Endothelial cell of umbilical vein (primary cell): ENCODE data around the gene PKN1. TPM values are rescaled to one million over a fixed set of nuclear protein-coding genes. Genes with fewer than 3 reads are reported as not detected.

ENCODE experiments used
- BruUV-seq: library from RNA; stranded (reverse); fragments of 400-500 nt; replicated peaks from 2 replicates; lab custom pipeline; 2021; lab: Mats Ljungman, UMichigan
- CTCF ChIA-PET: fragments of 300-600, 350-600 bp; sonication (Branson Sonifier 250); formaldehyde crosslinking; loops from one replicate; lab custom pipeline; 2021; ENCODE audit warnings: antibody characterized with exemption, inconsistent platforms; lab: Charles Lee
- POLR2A ChIA-PET: fragments of 300-600, 350-600 bp; sonication (Branson Sonifier 250); formaldehyde crosslinking; loops from one replicate; lab custom pipeline; 2021; ENCODE audit warnings: antibody characterized with exemption, inconsistent platforms; lab: Charles Lee
- DNase-seq: peaks from one replicate; pipeline ENCODE4 v3.0.0-alpha.2; 2011; ENCODE audit warnings: low read depth, low spot score
- FAIRE-seq: peaks from 2 replicates; lab custom pipeline; 2011; peaks lifted over from hg19 to GRCh38; lab: Jason Lieb, UNC
- H2AFZ ChIP-seq: 2 replicates; pipeline ENCODE4 v1.6.0; 2012; ENCODE audit warnings: low read depth, low read length, control low read depth, inconsistent platforms
- H3K27ac ChIP-seq: 2 replicates; pipeline ENCODE4 v1.5.1; 2011; ENCODE audit warnings: low read depth, mild to moderate bottlenecking, control low read depth, low read length, moderate library complexity; ENCODE audit not compliant: insufficient read depth
- H3K27me3 ChIP-seq, 2 experiments: 2 replicates each; pipeline versions ENCODE4 v1.6.0 to v1.6.1; 2011; ENCODE audit warnings: low read length in 2 of 2, mixed read lengths in 1 of 2; ENCODE audit not compliant: control insufficient read depth in 2 of 2, insufficient read depth in 2 of 2
- H3K36me3 ChIP-seq, 2 experiments: 2 replicates in 1 of 2; 3 replicates in 1 of 2; pipeline ENCODE4 v1.5.1; 2011; ENCODE audit warnings: low read length in 2 of 2, mild to moderate bottlenecking in 1 of 2, moderate library complexity in 1 of 2; ENCODE audit not compliant: control insufficient read depth in 2 of 2, insufficient read depth in 2 of 2; ENCODE audit errors: extremely low read depth in 1 of 2
- H3K4me1 ChIP-seq: 3 replicates; pipeline ENCODE4 v1.5.1; 2011; ENCODE audit warnings: mild to moderate bottlenecking, low read length; ENCODE audit not compliant: control insufficient read depth, insufficient read depth; ENCODE audit errors: extremely low read depth
- H3K4me2 ChIP-seq: 2 replicates; pipeline ENCODE4 v1.6.1; 2011; ENCODE audit warnings: low read length, control low read depth, mixed read lengths; ENCODE audit not compliant: insufficient read depth
- H3K4me3 ChIP-seq, 3 experiments: fragments of 200-600 bp in 1 of 3; sonication (generic), shearing (Covaris generic) in 1 of 3; replicated peaks in 1 of 3; 2 replicates each; pipeline ENCODE4 v1.5.1; 2011 to 2016; ENCODE audit warnings: control low read depth in 3 of 3, low read length in 3 of 3, mild to moderate bottlenecking in 2 of 3, inconsistent platforms in 1 of 3, low read depth in 1 of 3, moderate library complexity in 1 of 3; ENCODE audit not compliant: insufficient read depth in 1 of 3
- H3K79me2 ChIP-seq: 2 replicates; pipeline ENCODE4 v1.6.0; 2012; ENCODE audit warnings: low read length, inconsistent platforms; ENCODE audit not compliant: control insufficient read depth, insufficient read depth
- H3K9ac ChIP-seq: replicated peaks from 2 replicates; pipeline ENCODE3; 2011; ENCODE audit warnings: low read length, control low read depth; ENCODE audit not compliant: insufficient read depth; ENCODE audit errors: extremely low read depth
- H3K9me1 ChIP-seq: replicated peaks from 3 replicates; pipeline ENCODE4 v1.6.0; 2011; ENCODE audit warnings: mild to moderate bottlenecking, low read length; ENCODE audit not compliant: control insufficient read depth, insufficient read depth; ENCODE audit errors: extremely low read depth
- H3K9me3 ChIP-seq: replicated peaks from 2 replicates; pipeline ENCODE4 v1.5.1; 2012; ENCODE audit warnings: low read length, inconsistent platforms; ENCODE audit not compliant: control insufficient read depth, insufficient read depth
- H4K20me1 ChIP-seq: replicated peaks from 2 replicates; pipeline ENCODE3; 2011; ENCODE audit warnings: mild to moderate bottlenecking, low read length; ENCODE audit not compliant: control insufficient read depth, insufficient read depth; ENCODE audit errors: extremely low read depth
- EZH2 ChIP-seq: IDR thresholded peaks from 2 replicates; pipeline ENCODE4 v1.6.1; 2012; ENCODE audit warnings: borderline replicate concordance, low read depth, mild to moderate bottlenecking, moderate library complexity, low read length, inconsistent platforms; ENCODE audit not compliant: severe bottlenecking
- FOS ChIP-seq: IDR thresholded peaks from 2 replicates; pipeline ENCODE4 v1.6.1; 2011; ENCODE audit warnings: mild to moderate bottlenecking, low read length, moderate library complexity, borderline replicate concordance; ENCODE audit not compliant: insufficient read depth
- GATA2 ChIP-seq: IDR thresholded peaks from 2 replicates; pipeline ENCODE4 v1.7.0; 2011; ENCODE audit warnings: low read depth, mild to moderate bottlenecking, moderate library complexity, mixed read lengths, low read length; ENCODE audit not compliant: insufficient read length, insufficient read depth
- JUN ChIP-seq: IDR thresholded peaks from 2 replicates; pipeline ENCODE4 v1.6.1; 2011; ENCODE audit warnings: borderline replicate concordance, low read depth; ENCODE audit not compliant: insufficient read length, insufficient read depth
- MYC ChIP-seq: IDR thresholded peaks from one replicate; pipeline ENCODE4 v1.6.1; 2011; ENCODE audit warnings: mild to moderate bottlenecking, low read depth, low read length
- POLR2A ChIP-seq: IDR thresholded peaks from 2 replicates; pipeline ENCODE4 v1.6.1; 2012; ENCODE audit warnings: low read depth, mild to moderate bottlenecking, control low read depth, low read length
- POLR2AphosphoS5 ChIP-seq: IDR thresholded peaks from 2 replicates; pipeline ENCODE4 v1.6.1; 2012; ENCODE audit warnings: low read depth, mild to moderate bottlenecking, control low read depth, low read length, moderate library complexity; ENCODE audit not compliant: insufficient read depth
- dilution Hi-C: fragments of 300-500 bp; cut with MboI; formaldehyde crosslinking; loops from one replicate; pipeline ENCODE4 v1.15.0; 2019; ENCODE audit warnings: low sequenced_read_pairs; ENCODE audit not compliant: extremely low pct_ligation_motif_present
- intact Hi-C: fragments of 100-400 bp; cut with micrococcal nuclease; formaldehyde crosslinking; loops from one replicate; pipeline ENCODE4 v1.10.0; 2022
- polyA plus RNA-seq, 4 experiments: library from polyadenylated mRNA; depleted of rRNA in 3 of 4; stranded (reverse) in 3 of 4; unstranded in 1 of 4; fragments of >200 nt; gene quantifications; 2 replicates each; pipeline versions ENCODE4 v1.2.1 to v1.2.3, GENCODE V29; 2011 to 2012; ENCODE audit warnings: missing spikeins in 1 of 4
- total RNA-seq: library from RNA; stranded (reverse); gene quantifications from 2 replicates; pipeline ENCODE4 v1.2.3, GENCODE V29; 2021
- TF ChIP-seq, protein P1 (sequence below): IDR thresholded peaks from 2 replicates; pipeline ENCODE4 v1.6.1; 2011; ENCODE audit not compliant: insufficient read depth, insufficient read length
- TF ChIP-seq, protein P2 (sequence below), 2 donors: IDR thresholded peaks; 1 replicate in 1 of 2; 2 replicates in 1 of 2; pipeline ENCODE4 v1.5.1; 2011; ENCODE audit warnings: low read length in 2 of 2, mild to moderate bottlenecking in 2 of 2, moderate library complexity in 2 of 2, control low read depth in 1 of 2, inconsistent platforms in 1 of 2, low read depth in 1 of 2; ENCODE audit not compliant: insufficient read depth in 1 of 2; ENCODE audit errors: extremely low read depth in 1 of 2

Gene PKN1
- total and polyA plus RNA-seq, 2 donors (not counting 3 experiments of a cell fraction or from before 2014, with no cell fraction given), result 148 to 302 TPM

DNA sequence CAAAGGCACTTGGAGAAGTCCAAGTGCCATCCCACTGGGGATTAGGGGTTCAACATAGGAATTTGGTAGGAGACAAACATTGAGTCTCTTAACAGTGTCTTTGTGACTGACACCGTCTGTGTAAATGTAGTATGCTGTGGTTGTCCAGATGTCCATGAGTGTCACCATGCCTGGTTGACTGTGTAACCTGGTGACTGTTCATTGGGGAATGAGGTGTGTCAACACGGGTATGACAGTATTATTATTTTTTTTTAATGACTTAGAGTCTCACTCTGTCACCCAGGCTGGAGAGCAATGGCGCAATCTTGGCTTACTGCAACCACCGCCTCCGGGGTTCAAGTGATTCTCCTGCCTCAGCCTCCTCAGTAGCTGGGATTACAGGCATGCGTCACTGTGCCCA, 16.2 kb downstream of the PKN1 start:
- DNase-seq (no peak), FAIRE-seq (no peak)
- no TSS peak for BruUV-seq
- no peak overlapping the region for H3K9ac ChIP-seq
- dilution Hi-C loops, result no loop called here
- no peak overlapping the region for H3K4me2 ChIP-seq
- H3K9me1 ChIP-seq, result no peaks in the 10 kb centered on the region
- no peaks in the 10 kb centered on the region for H3K4me1 ChIP-seq
- no peaks in the 10 kb centered on the region for H4K20me1 ChIP-seq
- no peak overlapping the region for H2AFZ ChIP-seq
- no peak overlapping the region for H3K4me3 ChIP-seq
- H3K36me3 ChIP-seq, result peaks cover 21 to 53% of the 10 kb centered on the region in 2 experiments
- intact Hi-C loops, result no loop called here
- CTCF ChIA-PET, result no interaction called here
- peaks cover 2% of the 10 kb centered on the region for H3K79me2 ChIP-seq
- no peak overlapping the region for H3K27ac ChIP-seq
- no peaks in the 10 kb centered on the region for H3K27me3 ChIP-seq
- POLR2A ChIA-PET, result no interaction called here
- no peaks in the 10 kb centered on the region for H3K9me3 ChIP-seq
- TF ChIP-seq, protein P1, sequence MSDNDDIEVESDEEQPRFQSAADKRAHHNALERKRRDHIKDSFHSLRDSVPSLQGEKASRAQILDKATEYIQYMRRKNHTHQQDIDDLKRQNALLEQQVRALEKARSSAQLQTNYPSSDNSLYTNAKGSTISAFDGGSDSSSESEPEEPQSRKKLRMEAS, result no peak
- no peak for TF ChIP-seq MYC
- TF ChIP-seq, protein P2, sequence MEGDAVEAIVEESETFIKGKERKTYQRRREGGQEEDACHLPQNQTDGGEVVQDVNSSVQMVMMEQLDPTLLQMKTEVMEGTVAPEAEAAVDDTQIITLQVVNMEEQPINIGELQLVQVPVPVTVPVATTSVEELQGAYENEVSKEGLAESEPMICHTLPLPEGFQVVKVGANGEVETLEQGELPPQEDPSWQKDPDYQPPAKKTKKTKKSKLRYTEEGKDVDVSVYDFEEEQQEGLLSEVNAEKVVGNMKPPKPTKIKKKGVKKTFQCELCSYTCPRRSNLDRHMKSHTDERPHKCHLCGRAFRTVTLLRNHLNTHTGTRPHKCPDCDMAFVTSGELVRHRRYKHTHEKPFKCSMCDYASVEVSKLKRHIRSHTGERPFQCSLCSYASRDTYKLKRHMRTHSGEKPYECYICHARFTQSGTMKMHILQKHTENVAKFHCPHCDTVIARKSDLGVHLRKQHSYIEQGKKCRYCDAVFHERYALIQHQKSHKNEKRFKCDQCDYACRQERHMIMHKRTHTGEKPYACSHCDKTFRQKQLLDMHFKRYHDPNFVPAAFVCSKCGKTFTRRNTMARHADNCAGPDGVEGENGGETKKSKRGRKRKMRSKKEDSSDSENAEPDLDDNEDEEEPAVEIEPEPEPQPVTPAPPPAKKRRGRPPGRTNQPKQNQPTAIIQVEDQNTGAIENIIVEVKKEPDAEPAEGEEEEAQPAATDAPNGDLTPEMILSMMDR (IDR thresholded peaks at IDR 0.05; ENCODE audit: extremely low read depth in 1 of 2, insufficient read depth in 1 of 2, low read depth in 1 of 2, low read length in 2 of 2), result no peak
- no peak for TF ChIP-seq POLR2A
- no peak for TF ChIP-seq POLR2AphosphoS5
- TF ChIP-seq GATA2, result no peak
- no peak for TF ChIP-seq JUN
- no peak for TF ChIP-seq FOS
- TF ChIP-seq EZH2, result no peak
